Natural killer cell (primary cell): ENCODE measurements around the gene HTR3D. TPM values are rescaled to one million over a fixed set of nuclear protein-coding genes. Genes with fewer than 3 reads are reported as not detected.
A peak's percentile ranks its signal among the peaks of the same experiment; 100 is the strongest.
"Not testable (repeated sequence)": the region's sequence is repeated elsewhere in the genome, so short reads cannot be mapped to it uniquely, and the experiment has no call there.

Experiments used
- ATAC-seq, 3 donors: fragments of 150-1000 bp in 2 of 3; fragments of 200-7000 bp in 1 of 3; cut with Tn5 transposase; 1 replicate in 1 of 3; 2 replicates in 2 of 3; pipeline ENCODE4 v1.10.0; 2021; ENCODE audit warnings: mild to moderate bottlenecking in 2 of 3, moderate library complexity in 2 of 3
- DNase-seq, 2 donors: peaks; one replicate each; pipeline versions ENCODE4 v3.0.0 to v3.0.0-alpha.2; 2013 to 2021; ENCODE audit warnings: mixed read lengths in 1 of 2
- H3K27ac ChIP-seq: one replicate; pipeline ENCODE4 v1.5.1; 2013; ENCODE audit warnings: mild to moderate bottlenecking, low read length
- H3K27me3 ChIP-seq: one replicate; pipeline ENCODE4 v1.6.1; 2013; ENCODE audit warnings: low read length; ENCODE audit not compliant: control insufficient read depth, insufficient read depth
- H3K36me3 ChIP-seq: one replicate; pipeline ENCODE4 v1.6.1; 2013; ENCODE audit warnings: low read length; ENCODE audit not compliant: control insufficient read depth, insufficient read depth
- H3K4me1 ChIP-seq: one replicate; pipeline ENCODE4 v1.6.1; 2013; ENCODE audit warnings: low read length; ENCODE audit not compliant: control insufficient read depth, insufficient read depth
- H3K4me3 ChIP-seq: one replicate; pipeline ENCODE4 v1.5.1; 2013; ENCODE audit warnings: low read length
- H3K9me3 ChIP-seq: one replicate; pipeline ENCODE4 v1.6.1; 2013; ENCODE audit warnings: low read length; ENCODE audit not compliant: control insufficient read depth, insufficient read depth
- H3K27ac Mint-ChIP-seq, 2 donors: one replicate each; pipeline ENCODE4 v1.8.0; 2022; ENCODE audit warnings: mild to moderate bottlenecking in 2 of 2, mixed read lengths in 2 of 2, moderate library complexity in 1 of 2
- H3K27me3 Mint-ChIP-seq, 2 donors: one replicate each; pipeline ENCODE4 v1.8.0; 2022; ENCODE audit warnings: low read depth in 2 of 2, mixed read lengths in 2 of 2
- H3K36me3 Mint-ChIP-seq: one replicate; pipeline ENCODE4 v1.8.0; 2022; ENCODE audit warnings: mixed read lengths
- H3K4me1 Mint-ChIP-seq, 2 donors: one replicate each; pipeline ENCODE4 v1.8.0; 2022; ENCODE audit warnings: mixed read lengths in 2 of 2
- H3K4me3 Mint-ChIP-seq: one replicate; pipeline ENCODE4 v1.8.0; 2022; ENCODE audit warnings: mild to moderate bottlenecking, moderate library complexity, mixed read lengths
- H3K9me3 Mint-ChIP-seq, 2 donors: one replicate each; pipeline ENCODE4 v1.8.0; 2022; ENCODE audit warnings: mixed read lengths in 2 of 2
- CTCF ChIP-seq: fragments of 200-600 bp; IDR thresholded peaks from one replicate; pipeline ENCODE4 v1.8.0; 2022; ENCODE audit warnings: antibody characterized with exemption
- WGBS: methylation state at CpG from one replicate; pipeline ENCODE4 v1.1.7; 2013; ENCODE audit warnings: missing lambda C conversion rate; ENCODE audit not compliant: insufficient coverage; 5-methylcytosine and 5-hydroxymethylcytosine counted together
- intact Hi-C: fragments of 100-400 bp; cut with micrococcal nuclease; formaldehyde crosslinking; loops from one replicate; pipeline ENCODE4 v1.14.2; 2022
- total RNA-seq, 4 donors: library from RNA; stranded (reverse); fragments of 120-200 nt in 1 of 4; gene quantifications; one replicate each; pipeline versions ENCODE4 v1.2.3 to v1.2.4, GENCODE V29; 2013 to 2022

Gene HTR3D
- total RNA-seq, 3 donors from 2014 or later (not counting 1 experiment from before 2014, with no cell fraction given) = not detected

GRCh38 chr3:184017672-184018423 lies 13.7 kb upstream of the HTR3D start, which contains the start of gene ABCC5:
ABCC5 (minus strand) TSS chr3:184017884; CDS start chr3:184014392, 3,492 bp downstream.
- Histone ChIP-seq H3K27ac (peak within 1 kb of the TSS; percentile 32), H3K4me1 (peaks cover 15% of the 10 kb centered on the region), H3K4me3 (peak within 1 kb of the TSS; percentile 80), H3K9me3 (no peaks in the 10 kb centered on the region), H3K36me3 (peaks cover under 1% of the 10 kb centered on the region), H3K27me3 (no peaks in the 10 kb centered on the region)
- intact Hi-C loops = loop anchor here (2.0 kb wide), 1 partner anchor 123 kb away; no protein-coding TSS in a partner anchor
- Mint-ChIP-seq H3K9me3 (no peaks in the 10 kb centered on the region), H3K27ac (peak within 1 kb of the TSS; percentile 84 to 88), H3K27me3 (peaks cover 5 to 14% of the 10 kb centered on the region in 2 donors), H3K4me3 (peak within 1 kb of the TSS; percentile 100), H3K4me1 (peaks cover 24% of the 10 kb centered on the region in 2 donors), H3K36me3 (peaks cover under 1% of the 10 kb centered on the region)
- peak; percentile 77 for TF ChIP-seq CTCF
- ATAC-seq (peak; percentile 96 to 97 (median 97)), DNase-seq (peak; percentile 68 to 91)
- under 1% methylated on average over 55 of the region's 55 CpGs for WGBS

GRCh38 chr3:184018424-184018973 lies 13.0 kb upstream of the HTR3D start:
- no peak for TF ChIP-seq CTCF
- peak overlapping the region; percentile 100 for H3K4me3 Mint-ChIP-seq
- 91% methylated on average over 20 of the region's 21 CpGs for WGBS
- intact Hi-C loops = no loop called here
- Histone ChIP-seq H3K9me3 (no peaks in the 10 kb centered on the region), H3K27ac (peak overlapping the region; percentile 32), H3K4me3 (peak overlapping the region; percentile 80), H3K36me3 (no peaks in the 10 kb centered on the region), H3K4me1 (peaks cover 15% of the 10 kb centered on the region), H3K27me3 (no peaks in the 10 kb centered on the region)
- peaks cover 11 to 18% of the 10 kb centered on the region in 2 donors for H3K27me3 Mint-ChIP-seq
- ATAC-seq (no peak), DNase-seq (no peak)
- peaks cover 24% of the 10 kb centered on the region in 2 donors for H3K4me1 Mint-ChIP-seq
- H3K9me3 Mint-ChIP-seq = no peaks in the 10 kb centered on the region
- H3K27ac Mint-ChIP-seq = peak overlapping the region; percentile 84 to 88
- no peaks in the 10 kb centered on the region for H3K36me3 Mint-ChIP-seq

- no peak for TF ChIP-seq CTCF
- Mint-ChIP-seq H3K4me3 (no peak overlapping the region), H3K27me3 (peaks cover 12 to 18% of the 10 kb centered on the region in 2 donors), H3K27ac (no peak overlapping the region), H3K9me3 (no peaks in the 10 kb centered on the region), H3K4me1 (peaks cover 11 to 12% of the 10 kb centered on the region in 2 donors), H3K36me3 (no peaks in the 10 kb centered on the region)
- intact Hi-C loops = no loop called here
- Histone ChIP-seq H3K9me3 (no peaks in the 10 kb centered on the region), H3K27me3 (no peaks in the 10 kb centered on the region), H3K36me3 (no peaks in the 10 kb centered on the region), H3K4me1 (peaks cover 8% of the 10 kb centered on the region), H3K4me3 (no peak overlapping the region), H3K27ac (no peak overlapping the region)
- no peak for DNase-seq
- no peak for ATAC-seq
- WGBS = 14% methylated on average over 4 of the region's 7 CpGs
Measured at GRCh38 chr3:184022323-184022722, 9.2 kb upstream of the HTR3D start.

GRCh38 chr3:184025256-184025655 lies 6.3 kb upstream of the HTR3D start:
- H3K27me3 Mint-ChIP-seq = peaks cover 7 to 12% of the 10 kb centered on the region in 2 donors
- H3K4me1 ChIP-seq, H3K27ac Mint-ChIP-seq, H3K27ac ChIP-seq, H3K4me1 Mint-ChIP-seq, H3K9me3 ChIP-seq, H3K4me3 Mint-ChIP-seq, H3K27me3 ChIP-seq, H3K4me3 ChIP-seq, H3K36me3 ChIP-seq, H3K9me3 Mint-ChIP-seq, ATAC-seq, DNase-seq, H3K36me3 Mint-ChIP-seq, intact Hi-C loops: not testable (repeated sequence)
- 86% methylated on average over 3 of the region's 5 CpGs for WGBS

- WGBS = 100% methylated on average over 1 of the region's 1 CpG
- H3K4me1 Mint-ChIP-seq, H3K27me3 ChIP-seq, H3K9me3 ChIP-seq, H3K4me1 ChIP-seq, intact Hi-C loops, H3K4me3 Mint-ChIP-seq, H3K27ac Mint-ChIP-seq, DNase-seq, ATAC-seq, H3K36me3 ChIP-seq, H3K27ac ChIP-seq, H3K36me3 Mint-ChIP-seq, H3K4me3 ChIP-seq, H3K27me3 Mint-ChIP-seq, H3K9me3 Mint-ChIP-seq: not testable (repeated sequence)
Measured at GRCh38 chr3:184028275-184028890, 3.2 kb upstream of the HTR3D start.
